NT2/D1 (cell line): ENCODE data around the gene CHAMP1.
"Not testable (repeated sequence)": the region's sequence is repeated elsewhere in the genome, so short reads cannot be mapped to it uniquely, and the experiment has no call there.

Experiments used
- DNase-seq: peaks from one replicate; pipeline ENCODE4 v3.0.0-alpha.2; 2011; ENCODE audit warnings: low read depth, low spot score
- H3K27me3 ChIP-seq: 2 replicates; pipeline ENCODE4 v1.6.0; 2011; ENCODE audit warnings: mild to moderate bottlenecking; ENCODE audit not compliant: insufficient read length, insufficient read depth
- H3K36me3 ChIP-seq: 2 replicates; pipeline ENCODE4 v1.6.1; 2011; ENCODE audit warnings: mild to moderate bottlenecking, low read length, mixed read lengths; ENCODE audit not compliant: insufficient read depth, insufficient read length
- H3K4me1 ChIP-seq: 2 replicates; pipeline ENCODE4 v1.5.1; 2011; ENCODE audit not compliant: insufficient read depth, insufficient read length
- H3K4me3 ChIP-seq: 2 replicates; pipeline ENCODE4 v1.5.1; 2011; ENCODE audit warnings: low read depth; ENCODE audit not compliant: insufficient read length
- H3K9ac ChIP-seq: 2 replicates; pipeline ENCODE4 v1.6.0; 2011; ENCODE audit warnings: low read depth; ENCODE audit not compliant: insufficient read length
- H3K9me3 ChIP-seq: 2 replicates; pipeline ENCODE4 v1.5.1; 2011; ENCODE audit warnings: mild to moderate bottlenecking, low read length; ENCODE audit not compliant: insufficient read depth
- SUZ12 ChIP-seq: IDR thresholded peaks from 2 replicates; pipeline ENCODE4 v1.6.1; 2011; ENCODE audit not compliant: insufficient read length, insufficient read depth; ENCODE audit errors: extremely low read depth
- YY1 ChIP-seq: IDR thresholded peaks from 2 replicates; pipeline ENCODE4 v1.6.1; 2011; ENCODE audit not compliant: insufficient read length, insufficient read depth
- ZNF274 ChIP-seq: IDR thresholded peaks from 2 replicates; pipeline ENCODE4 v1.6.1; 2011; ENCODE audit warnings: mild to moderate bottlenecking, low read depth, low read length

Gene CHAMP1

DNA sequence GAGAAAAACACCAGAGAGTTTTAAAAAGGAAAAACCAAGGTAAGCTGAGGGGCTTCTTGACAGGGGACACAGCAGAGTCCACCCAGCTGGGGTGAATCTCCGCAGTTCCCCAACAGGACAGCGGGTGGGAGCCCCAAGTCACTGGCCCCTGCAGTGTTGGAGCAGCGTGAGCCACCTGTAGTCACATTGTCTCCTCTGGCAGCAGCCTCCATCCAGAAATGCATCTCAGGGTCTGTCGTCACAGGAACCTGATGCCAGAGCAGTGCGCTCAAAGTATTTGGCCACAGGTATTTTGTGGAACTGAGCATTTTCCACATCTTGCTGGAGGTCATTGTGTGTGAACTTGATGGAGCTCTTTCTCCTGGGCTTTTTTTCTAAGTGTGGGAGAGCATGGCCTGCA lies 24.7 kb downstream of the CHAMP1 start:
- H3K27me3 ChIP-seq, result no peaks in the 10 kb centered on the region
- H3K9ac ChIP-seq, result no peak overlapping the region
- peaks cover 6% of the 10 kb centered on the region; the same call in 1 of the 2 replicates for H3K9me3 ChIP-seq
- H3K36me3 ChIP-seq, result no peaks in the 10 kb centered on the region
- TF ChIP-seq SUZ12 (no peak), ZNF274 (no peak), YY1 (no peak)
- no peak overlapping the region for H3K4me3 ChIP-seq
- no peaks in the 10 kb centered on the region for H3K4me1 ChIP-seq
- DNase-seq, result no peak

DNA sequence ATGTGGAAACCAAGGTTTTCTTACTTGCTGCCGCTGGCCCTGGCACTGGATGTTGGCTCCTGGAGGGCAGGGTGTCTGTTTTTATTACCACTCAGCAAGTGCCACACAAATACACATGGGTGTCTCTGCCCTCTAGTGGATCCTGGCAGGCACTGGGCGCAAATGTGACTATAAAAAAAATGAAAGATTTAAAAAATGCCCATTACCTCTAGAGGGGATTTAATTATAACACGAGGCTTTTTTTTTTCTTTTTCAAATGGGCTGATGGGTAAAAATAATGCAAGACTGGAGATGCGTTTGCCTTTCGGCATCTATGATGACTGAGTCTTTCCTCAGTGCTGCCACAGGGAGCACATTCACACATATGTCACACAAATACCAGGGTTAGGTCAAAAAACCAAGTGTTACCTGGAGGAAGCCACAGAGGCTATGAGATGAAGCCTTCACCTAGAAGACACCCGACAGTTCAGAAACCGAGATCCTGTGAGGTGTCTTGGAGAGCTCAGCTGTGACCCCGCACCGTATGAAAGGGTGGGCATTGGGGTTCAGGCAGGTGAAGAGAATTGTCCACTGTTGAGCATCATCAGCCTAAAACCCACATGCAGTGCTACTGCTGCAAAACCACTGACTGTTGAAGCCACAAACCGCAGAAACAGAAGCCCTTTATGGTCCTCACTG lies 25.7 kb downstream of the CHAMP1 start:
- Histone ChIP-seq H3K9ac (no peak overlapping the region), H3K27me3 (no peaks in the 10 kb centered on the region), H3K36me3 (no peaks in the 10 kb centered on the region), H3K4me3 (no peak overlapping the region), H3K4me1 (no peaks in the 10 kb centered on the region), H3K9me3 (peaks cover 6% of the 10 kb centered on the region; the same call in 1 of the 2 replicates)
- TF ChIP-seq SUZ12 (no peak), YY1 (no peak), ZNF274 (no peak)
- DNase-seq, result no peak

DNA sequence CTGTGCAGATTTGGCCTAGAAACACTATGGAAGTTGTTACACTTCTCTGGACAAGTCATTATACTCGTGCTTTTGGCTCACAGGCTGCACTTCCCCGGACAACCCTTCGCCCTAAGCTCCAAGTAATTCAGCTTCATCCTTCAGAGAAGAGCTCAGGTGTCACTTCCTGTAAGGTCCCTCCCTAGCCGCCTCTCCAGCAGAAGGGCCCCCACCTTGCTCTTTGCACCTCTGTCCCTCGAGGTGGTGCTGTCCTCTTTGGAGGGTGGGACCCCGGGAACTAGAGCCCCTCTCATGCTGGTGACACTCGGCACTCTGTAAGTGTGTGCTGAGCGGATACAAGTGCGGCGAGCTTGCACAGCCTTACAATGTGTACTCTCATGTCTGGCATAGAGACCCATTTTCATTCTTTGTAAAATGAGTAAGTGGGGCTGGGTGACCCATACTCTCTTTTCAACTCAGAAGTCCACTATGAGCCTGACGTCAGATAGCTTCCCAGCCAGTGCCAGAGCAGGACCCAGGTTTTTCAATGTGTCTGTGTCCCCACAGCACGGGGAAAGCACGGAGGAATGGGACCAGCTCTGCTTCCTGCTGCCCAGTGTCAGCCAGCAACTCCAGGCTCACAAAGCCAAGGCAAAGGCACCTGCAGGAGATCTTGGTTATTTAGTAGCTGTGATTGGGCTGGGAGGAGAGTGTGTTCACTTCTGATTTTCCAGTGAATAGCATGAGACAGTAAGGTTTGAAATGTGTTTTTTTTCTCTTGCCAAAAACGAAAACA lies 26.9 kb downstream of the CHAMP1 start:
- DNase-seq, result no peak
- Histone ChIP-seq H3K9me3 (peaks cover 6% of the 10 kb centered on the region; the same call in 1 of the 2 replicates), H3K27me3 (no peaks in the 10 kb centered on the region), H3K9ac (no peak overlapping the region), H3K4me3 (no peak overlapping the region), H3K36me3 (no peaks in the 10 kb centered on the region), H3K4me1 (no peaks in the 10 kb centered on the region)
- TF ChIP-seq YY1 (no peak), ZNF274 (no peak), SUZ12 (no peak)

DNA sequence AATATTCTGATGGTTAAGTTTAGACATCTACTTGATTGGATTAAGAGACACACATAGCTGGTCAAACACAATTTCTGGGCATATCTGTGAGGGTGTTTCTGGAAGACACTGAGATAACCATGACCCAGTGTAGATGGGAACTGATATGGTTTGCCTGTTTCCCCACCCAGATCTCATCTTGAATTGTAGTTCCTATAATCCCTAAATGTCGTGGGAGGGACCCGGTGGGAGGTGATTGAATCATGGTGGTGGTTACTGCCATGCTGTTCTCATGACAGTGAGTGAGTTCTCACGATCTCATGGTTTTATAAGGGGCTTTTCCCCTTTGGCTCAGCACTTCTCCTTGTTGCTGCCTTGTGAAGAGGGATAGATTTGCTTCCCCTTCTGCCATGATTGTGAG lies 33.0 kb downstream of the CHAMP1 start:
- H3K36me3 ChIP-seq, DNase-seq, H3K9ac ChIP-seq, H3K9me3 ChIP-seq, H3K27me3 ChIP-seq, H3K4me3 ChIP-seq, H3K4me1 ChIP-seq: not testable (repeated sequence)

DNA sequence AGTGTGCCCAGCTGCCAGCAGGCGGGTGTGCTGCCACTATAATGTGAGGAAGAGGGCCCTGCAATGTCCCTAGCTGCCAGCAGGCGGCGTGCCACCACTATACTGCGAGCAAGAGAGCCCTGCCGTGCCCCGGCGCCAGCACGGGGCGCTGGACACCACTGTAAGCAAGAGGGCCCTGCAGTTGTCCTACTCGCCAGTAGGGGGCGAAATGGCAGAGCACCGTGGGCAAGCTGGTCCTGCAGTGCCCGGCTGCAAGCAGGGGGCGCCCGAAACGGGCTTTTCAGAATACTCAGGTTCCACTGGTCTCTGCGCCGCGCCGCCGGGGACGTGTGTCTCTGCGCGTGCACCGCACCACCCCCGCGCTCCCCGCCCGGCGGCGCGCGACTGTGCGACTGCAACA lies 38.5 kb downstream of the CHAMP1 start:
- not testable (repeated sequence) for H3K27me3 ChIP-seq, H3K9ac ChIP-seq, H3K4me3 ChIP-seq, H3K36me3 ChIP-seq, H3K4me1 ChIP-seq
- peaks cover 11% of the 10 kb centered on the region; the same call in 1 of the 2 replicates for H3K9me3 ChIP-seq
- peak; percentile 42 for DNase-seq

DNA sequence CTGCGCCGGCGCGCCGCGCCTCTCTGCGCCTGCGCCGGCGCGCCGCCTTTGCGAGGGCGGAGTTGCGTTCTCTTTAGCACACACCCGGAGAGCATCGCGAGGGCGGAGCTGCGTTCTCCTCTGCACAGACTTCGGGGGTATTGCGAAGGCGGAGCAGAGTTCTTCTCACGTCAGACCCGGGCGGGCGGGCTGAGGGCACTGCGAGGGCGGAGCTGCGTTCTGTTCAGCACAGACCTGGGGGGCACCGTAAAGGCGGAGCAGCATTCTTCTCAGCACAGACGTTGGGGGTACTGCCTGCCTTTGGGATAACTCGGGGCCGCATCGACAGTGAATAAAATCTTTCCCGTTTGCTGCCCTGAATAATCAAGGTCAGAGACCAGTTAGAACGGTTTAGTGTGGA lies 39.1 kb downstream of the CHAMP1 start:
- not testable (repeated sequence) for H3K4me3 ChIP-seq

More for the DNA sequence above, 39.1 kb downstream of the CHAMP1 start:
- not testable (repeated sequence) for H3K4me1 ChIP-seq, H3K27me3 ChIP-seq, H3K9ac ChIP-seq, DNase-seq, H3K36me3 ChIP-seq
- peaks cover 11% of the 10 kb centered on the region; the same call in 1 of the 2 replicates for H3K9me3 ChIP-seq
